NT2/D1 (cell line): ENCODE measurements around the gene MFRP.

Experiments
- DNase-seq: peaks from one replicate; pipeline ENCODE4 v3.0.0-alpha.2; 2011; ENCODE audit warnings: low read depth, low spot score
- H3K27me3 ChIP-seq: 2 replicates; pipeline ENCODE4 v1.6.0; 2011; ENCODE audit warnings: mild to moderate bottlenecking; ENCODE audit not compliant: insufficient read length, insufficient read depth
- H3K36me3 ChIP-seq: 2 replicates; pipeline ENCODE4 v1.6.1; 2011; ENCODE audit warnings: mild to moderate bottlenecking, low read length, mixed read lengths; ENCODE audit not compliant: insufficient read depth, insufficient read length
- H3K4me1 ChIP-seq: 2 replicates; pipeline ENCODE4 v1.5.1; 2011; ENCODE audit not compliant: insufficient read depth, insufficient read length
- H3K4me3 ChIP-seq: 2 replicates; pipeline ENCODE4 v1.5.1; 2011; ENCODE audit warnings: low read depth; ENCODE audit not compliant: insufficient read length
- H3K9ac ChIP-seq: 2 replicates; pipeline ENCODE4 v1.6.0; 2011; ENCODE audit warnings: low read depth; ENCODE audit not compliant: insufficient read length
- H3K9me3 ChIP-seq: 2 replicates; pipeline ENCODE4 v1.5.1; 2011; ENCODE audit warnings: mild to moderate bottlenecking, low read length; ENCODE audit not compliant: insufficient read depth
- SUZ12 ChIP-seq: IDR thresholded peaks from 2 replicates; pipeline ENCODE4 v1.6.1; 2011; ENCODE audit not compliant: insufficient read length, insufficient read depth; ENCODE audit errors: extremely low read depth
- YY1 ChIP-seq: IDR thresholded peaks from 2 replicates; pipeline ENCODE4 v1.6.1; 2011; ENCODE audit not compliant: insufficient read length, insufficient read depth
- ZNF274 ChIP-seq: IDR thresholded peaks from 2 replicates; pipeline ENCODE4 v1.6.1; 2011; ENCODE audit warnings: mild to moderate bottlenecking, low read depth, low read length

The MFRP gene

DNA sequence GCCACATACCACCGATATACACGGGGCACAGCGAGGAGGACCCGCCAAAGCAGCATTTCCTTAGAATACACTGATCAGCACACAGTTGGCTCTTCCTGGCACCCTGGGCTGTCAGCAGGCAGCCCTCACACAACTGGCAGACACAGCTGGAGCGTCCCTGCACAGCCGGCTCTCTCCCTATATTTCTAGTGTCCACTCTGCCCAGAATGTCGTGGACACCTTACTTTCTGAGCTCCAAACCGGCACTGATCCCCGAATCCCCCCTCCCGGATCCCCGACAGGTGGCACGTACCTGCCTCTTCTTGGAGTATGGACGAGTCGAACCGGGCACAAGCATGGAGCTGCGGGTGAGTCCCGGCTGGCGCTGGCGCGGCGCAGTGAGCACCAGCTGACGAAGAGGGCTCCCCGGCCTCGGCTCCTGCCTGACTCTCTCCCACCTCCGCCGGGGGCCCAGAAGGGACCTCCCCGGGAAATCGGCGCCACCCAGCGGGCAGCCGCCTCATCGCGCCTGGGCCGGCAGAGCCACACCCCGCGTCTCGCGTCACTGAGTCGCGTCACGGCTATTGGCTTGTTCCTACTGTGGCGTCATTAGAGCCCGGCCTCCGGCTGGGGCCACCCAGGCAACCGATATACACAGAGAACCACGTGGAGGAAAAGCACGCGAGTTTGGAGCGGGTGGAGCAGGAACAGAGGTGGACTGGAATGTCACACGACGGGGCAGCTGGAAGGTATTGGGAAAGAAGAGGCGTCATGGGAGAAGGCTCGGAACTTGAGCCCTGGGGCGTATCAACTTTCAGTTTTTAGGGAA, 34.9 kb upstream of the MFRP start, which contains the start of gene USP2:
Gene USP2, minus strand, starts transcription at position 510 of the 808 bp plus-strand sequence. CDS start 8,210 bp downstream, outside the sequence.
- Histone ChIP-seq H3K4me3 (peak within 1 kb of the TSS; percentile 56), H3K9ac (peak within 1 kb of the TSS; percentile 62), H3K36me3 (no peaks in the 10 kb centered on the region), H3K27me3 (peaks cover 8% of the 10 kb centered on the region), H3K9me3 (no peaks in the 10 kb centered on the region), H3K4me1 (peaks cover 17% of the 10 kb centered on the region)
- TF ChIP-seq ZNF274: no peak
- TF ChIP-seq YY1: no peak
- no peak for TF ChIP-seq SUZ12
- peak; percentile 86 for DNase-seq

DNA sequence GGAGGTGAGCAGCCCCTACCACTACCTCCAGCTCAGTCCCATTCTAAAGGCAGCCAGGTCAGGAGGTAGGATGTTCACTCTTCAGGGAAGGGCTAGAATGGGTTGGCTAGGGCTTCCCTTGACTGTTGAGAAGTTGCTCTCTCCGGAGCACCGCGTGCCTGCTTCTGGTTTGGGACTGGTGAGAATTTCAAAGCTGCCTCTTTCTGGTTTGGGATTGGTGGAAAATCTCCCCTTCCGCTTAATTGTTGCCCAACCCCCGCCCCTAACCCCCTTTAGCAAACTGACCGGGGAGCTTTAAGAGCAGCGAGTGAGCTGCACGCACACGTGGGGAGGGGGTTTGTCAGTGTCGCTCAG, 34.3 kb upstream of the MFRP start:
- Histone ChIP-seq H3K27me3 (peaks cover 8% of the 10 kb centered on the region), H3K36me3 (no peaks in the 10 kb centered on the region), H3K4me1 (peaks cover 22% of the 10 kb centered on the region), H3K9me3 (no peaks in the 10 kb centered on the region), H3K4me3 (peak overlapping the region; percentile 39), H3K9ac (peak overlapping the region; percentile 62)
- TF ChIP-seq ZNF274 (no peak), SUZ12 (no peak), YY1 (no peak)
- DNase-seq: no peak

DNA sequence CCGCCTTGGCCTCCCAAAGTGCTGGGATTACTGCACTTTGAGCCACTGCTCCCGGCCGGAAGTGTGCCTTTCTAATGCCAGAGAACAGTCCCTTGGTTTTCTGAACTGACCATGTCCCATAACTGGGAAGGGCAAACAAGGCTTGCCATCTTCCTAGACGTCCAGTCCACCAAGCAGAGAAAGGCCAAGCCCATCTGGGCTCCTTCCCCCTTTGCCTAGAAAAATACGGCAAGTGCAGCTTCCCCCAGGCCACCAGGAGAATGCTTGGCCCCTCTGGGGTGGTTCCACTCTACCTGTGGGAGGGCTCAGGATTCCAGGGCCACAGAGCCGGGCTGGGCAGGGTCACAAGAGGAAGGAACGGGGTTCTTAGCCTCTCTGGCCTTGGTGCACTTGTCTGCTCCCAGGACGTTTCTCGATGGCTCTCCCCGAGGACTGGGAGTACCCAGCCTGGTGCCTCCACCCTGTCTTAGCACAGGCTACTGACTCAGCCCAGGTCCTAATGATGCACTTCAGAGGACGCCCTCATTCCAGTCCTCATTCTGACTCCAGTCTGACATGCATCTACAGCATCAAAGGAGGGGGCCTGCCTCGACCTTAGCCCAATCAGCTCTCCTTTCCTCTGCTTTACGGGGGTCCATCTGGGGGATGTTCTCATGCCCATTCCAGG, 33.8 kb upstream of the MFRP start:
- H3K9ac ChIP-seq: peak overlapping the region; percentile 28
- peaks cover 8% of the 10 kb centered on the region for H3K27me3 ChIP-seq
- DNase-seq: no peak
- TF ChIP-seq YY1 (no peak), SUZ12 (no peak), ZNF274 (no peak)
- no peaks in the 10 kb centered on the region for H3K9me3 ChIP-seq
- H3K4me1 ChIP-seq: peaks cover 26% of the 10 kb centered on the region
- no peaks in the 10 kb centered on the region for H3K36me3 ChIP-seq
- peak overlapping the region; percentile 9 for H3K4me3 ChIP-seq

DNA sequence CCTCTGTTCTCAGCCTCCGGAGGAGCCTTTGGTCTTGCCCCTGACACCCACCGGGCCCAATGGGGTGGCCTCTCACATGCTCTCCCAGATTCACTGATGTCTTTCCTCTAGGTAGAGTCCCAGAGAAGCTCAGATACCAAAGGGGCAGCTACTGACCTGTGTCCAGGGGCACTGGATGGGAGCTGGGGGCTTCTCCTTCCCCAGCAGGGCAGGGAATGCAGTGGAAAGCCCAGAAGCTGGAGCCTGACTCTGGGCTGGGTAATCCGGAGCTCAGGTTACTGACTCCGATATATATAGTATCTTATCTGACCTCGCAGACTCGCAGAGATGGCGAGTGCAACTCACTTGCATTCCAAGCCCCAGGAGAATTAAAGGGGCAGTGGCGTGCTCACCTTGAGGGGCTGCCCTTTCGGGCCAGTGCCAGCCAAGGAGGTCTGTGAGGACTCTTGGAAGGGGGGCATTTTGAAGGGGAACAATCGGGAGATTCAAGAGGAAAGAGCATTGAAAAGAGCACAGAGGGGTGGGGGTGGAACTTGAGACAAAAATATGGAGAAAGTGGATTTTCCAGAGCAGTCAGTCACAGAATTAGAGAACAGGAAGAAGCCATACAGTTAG, 32.5 kb upstream of the MFRP start:
- H3K4me1 ChIP-seq: peaks cover 38% of the 10 kb centered on the region

DNA sequence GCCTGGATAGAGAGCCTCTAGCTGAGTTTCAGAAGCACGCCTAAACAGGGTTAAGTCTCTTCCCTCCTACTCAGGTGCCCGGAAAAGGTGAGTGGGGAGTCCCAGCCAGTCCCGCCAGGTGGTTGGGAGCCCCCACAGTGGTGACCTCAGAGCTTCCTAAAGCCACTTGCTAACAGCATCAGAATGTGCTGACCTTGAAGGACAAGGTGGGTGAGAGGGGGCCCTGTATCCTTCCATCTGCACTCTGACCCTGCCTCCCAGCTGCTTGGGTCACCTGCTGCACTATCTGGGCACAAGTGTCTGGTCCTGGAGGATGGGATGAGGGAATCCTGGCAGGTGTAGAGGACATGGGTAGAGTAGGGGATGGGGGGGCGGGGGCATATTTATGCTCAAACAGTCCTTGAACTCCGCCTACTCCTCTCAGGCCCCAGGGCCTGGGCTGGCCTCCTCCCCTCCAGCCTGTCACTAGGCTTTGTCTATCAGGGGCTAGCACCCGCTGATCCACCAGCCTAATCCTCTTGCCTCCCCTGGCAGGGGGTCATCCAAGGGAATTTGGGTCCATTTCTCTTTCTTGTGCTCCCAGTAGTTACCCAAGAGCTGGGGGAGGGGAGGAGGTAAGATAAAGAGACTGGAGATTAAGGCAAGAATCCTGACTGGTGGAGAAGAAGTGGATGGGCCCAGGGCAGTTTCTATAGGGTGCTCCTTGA, 31.6 kb upstream of the MFRP start:
- DNase-seq: no peak
- Histone ChIP-seq H3K9me3 (no peaks in the 10 kb centered on the region), H3K27me3 (peaks cover 8% of the 10 kb centered on the region), H3K4me3 (no peak overlapping the region), H3K36me3 (no peaks in the 10 kb centered on the region), H3K9ac (no peak overlapping the region), H3K4me1 (peaks cover 41% of the 10 kb centered on the region)
- no peak for TF ChIP-seq SUZ12
- TF ChIP-seq YY1: no peak

More for the DNA sequence above, 32.5 kb upstream of the MFRP start:
- H3K4me3 ChIP-seq: no peak overlapping the region
- no peak for TF ChIP-seq YY1
- TF ChIP-seq SUZ12: no peak
- no peak for TF ChIP-seq ZNF274
- H3K27me3 ChIP-seq: peaks cover 8% of the 10 kb centered on the region
- no peaks in the 10 kb centered on the region for H3K36me3 ChIP-seq
- no peak overlapping the region for H3K9ac ChIP-seq
- no peaks in the 10 kb centered on the region for H3K9me3 ChIP-seq
- DNase-seq: no peak

DNA sequence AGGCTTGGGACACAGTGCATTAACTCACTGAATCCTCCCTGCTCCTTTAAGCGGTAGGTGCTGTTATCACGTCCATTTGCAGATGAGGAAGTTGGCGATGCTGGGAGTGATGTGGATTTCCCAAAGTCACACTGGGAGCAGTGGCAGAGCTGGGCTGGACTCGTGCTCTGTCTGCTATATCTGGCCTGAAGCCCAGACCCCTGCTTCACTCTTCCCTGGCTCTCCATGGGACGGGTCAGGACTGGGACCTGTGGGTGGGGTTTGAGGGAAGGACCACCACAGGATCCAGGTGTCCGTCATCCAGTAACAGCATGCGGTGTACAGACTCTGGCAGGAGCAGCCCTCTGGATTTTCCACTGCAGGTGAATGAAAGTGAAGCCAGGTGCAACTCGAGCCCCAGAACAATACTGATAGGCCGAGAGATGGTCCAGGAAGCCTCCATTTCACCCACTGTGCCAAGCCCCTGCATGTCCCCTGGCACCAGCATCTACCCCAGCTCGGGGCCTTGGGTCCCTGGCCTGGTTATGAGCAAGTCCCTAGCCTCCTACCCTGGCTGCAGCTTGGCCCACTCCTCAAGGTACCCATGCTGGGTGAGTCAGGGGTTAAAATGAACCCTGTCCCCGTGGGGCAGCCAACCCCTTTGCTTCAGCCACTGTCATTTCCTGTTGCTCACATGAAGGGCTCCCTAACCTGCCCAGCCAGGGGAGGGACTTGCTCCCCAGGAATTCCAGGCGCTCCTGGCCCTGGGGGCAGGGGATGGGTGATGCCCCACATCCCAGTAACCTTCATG, 30.8 kb upstream of the MFRP start:
- TF ChIP-seq ZNF274 (no peak), YY1 (no peak), SUZ12 (no peak)
- H3K9me3 ChIP-seq: no peaks in the 10 kb centered on the region
- no peaks in the 10 kb centered on the region for H3K36me3 ChIP-seq
- H3K9ac ChIP-seq: no peak overlapping the region
- H3K27me3 ChIP-seq: peaks cover 8% of the 10 kb centered on the region
- DNase-seq: no peak
- peaks cover 41% of the 10 kb centered on the region for H3K4me1 ChIP-seq
- H3K4me3 ChIP-seq: no peak overlapping the region
